Endothelial cell of umbilical vein (primary cell): Measurements from ENCODE around the gene HCLS1.

Source experiments
- CTCF ChIP-seq, 2 donors: IDR thresholded peaks; 1 replicate in 1 of 2; 2 replicates in 1 of 2; pipeline ENCODE4 v1.5.1; 2011; ENCODE audit warnings: low read length in 2 of 2, mild to moderate bottlenecking in 2 of 2, moderate library complexity in 2 of 2, control low read depth in 1 of 2, inconsistent platforms in 1 of 2, low read depth in 1 of 2; ENCODE audit not compliant: insufficient read depth in 1 of 2; ENCODE audit errors: extremely low read depth in 1 of 2
- EZH2 ChIP-seq: IDR thresholded peaks from 2 replicates; pipeline ENCODE4 v1.6.1; 2012; ENCODE audit warnings: borderline replicate concordance, low read depth, mild to moderate bottlenecking, moderate library complexity, low read length, inconsistent platforms; ENCODE audit not compliant: severe bottlenecking
- GATA2 ChIP-seq: IDR thresholded peaks from 2 replicates; pipeline ENCODE4 v1.7.0; 2011; ENCODE audit warnings: low read depth, mild to moderate bottlenecking, moderate library complexity, mixed read lengths, low read length; ENCODE audit not compliant: insufficient read length, insufficient read depth
- MYC ChIP-seq: IDR thresholded peaks from one replicate; pipeline ENCODE4 v1.6.1; 2011; ENCODE audit warnings: mild to moderate bottlenecking, low read depth, low read length
- POLR2A ChIP-seq: IDR thresholded peaks from 2 replicates; pipeline ENCODE4 v1.6.1; 2012; ENCODE audit warnings: low read depth, mild to moderate bottlenecking, control low read depth, low read length
- POLR2AphosphoS5 ChIP-seq: IDR thresholded peaks from 2 replicates; pipeline ENCODE4 v1.6.1; 2012; ENCODE audit warnings: low read depth, mild to moderate bottlenecking, control low read depth, low read length, moderate library complexity; ENCODE audit not compliant: insufficient read depth

GRCh38 chr3:121698476-121698875, 37.8 kb upstream of the HCLS1 start:
- no peak for TF ChIP-seq CTCF (IDR thresholded peaks at IDR 0.05; ENCODE audit: extremely low read depth in 1 of 2, insufficient read depth in 1 of 2, low read depth in 1 of 2, low read length in 2 of 2)
- no peak for TF ChIP-seq POLR2AphosphoS5
- no peak for TF ChIP-seq EZH2
- TF ChIP-seq POLR2A, result no peak
- no peak for TF ChIP-seq MYC
- no peak for TF ChIP-seq GATA2
